ENCODE results near the gene TBC1D9B. TPM values are rescaled to one million over a fixed set of nuclear protein-coding genes. Genes with fewer than 3 reads are reported as not detected.

TBC1D9B gene
- total and polyA plus RNA-seq, 8 donors: 42.1 to 87.2 (median 54.9) TPM

- TF ChIP-seq CTCF (IDR thresholded peaks at IDR 0.05): no peak
- H3K4me1 ChIP-seq: no peaks in the 10 kb centered on the region
- no peaks in the 10 kb centered on the region for H3K9me3 ChIP-seq
- DNase-seq (peak in 1 of 6 donors; percentile 34), ATAC-seq (no peak), FAIRE-seq (no peak)
- H3K36me3 ChIP-seq: peaks cover 3 to 42% (median 12%) of the 10 kb centered on the region in 3 donors
- no peak overlapping the region for H3K27ac ChIP-seq
- WGBS, 2 donors: 90 to 93% methylated on average over 5 of the region's 5 CpGs
- intact Hi-C loops (cut with DNase I): no loop called here
- no peak overlapping the region for H3K4me3 ChIP-seq
- H3K27me3 ChIP-seq: no peaks in the 10 kb centered on the region
Measured at GRCh38 chr5:179869101-179869500, 38.6 kb downstream of the TBC1D9B start.

- no peak for TF ChIP-seq CTCF (IDR thresholded peaks at IDR 0.05)
- Histone ChIP-seq H3K4me3 (no peak overlapping the region), H3K27ac (no peak overlapping the region), H3K9me3 (no peaks in the 10 kb centered on the region), H3K4me1 (no peaks in the 10 kb centered on the region), H3K36me3 (peaks cover 0 to 45% (median 12%) of the 10 kb centered on the region in 3 donors), H3K27me3 (no peaks in the 10 kb centered on the region)
- WGBS, 2 donors: 97 to 98% methylated on average over 14 of the region's 14 CpGs
- no peak for ATAC-seq
- FAIRE-seq: no peak
- intact Hi-C loops (cut with DNase I): no loop called here
- peak in 1 of 6 donors; percentile 55 for DNase-seq
Measured at GRCh38 chr5:179868541-179868940, 39.2 kb downstream of the TBC1D9B start.

- Histone ChIP-seq H3K4me1 (no peaks in the 10 kb centered on the region), H3K27me3 (no peaks in the 10 kb centered on the region), H3K36me3 (peaks cover 0 to 47% (median 11%) of the 10 kb centered on the region in 3 donors), H3K4me3 (no peak overlapping the region), H3K27ac (no peak overlapping the region), H3K9me3 (no peaks in the 10 kb centered on the region)
- FAIRE-seq (no peak), ATAC-seq (no peak), DNase-seq (peak in 1 of 6 donors; percentile 56)
- TF ChIP-seq CTCF (IDR thresholded peaks at IDR 0.05): no peak
- intact Hi-C loops (cut with DNase I): no loop called here
- 92 to 95% methylated on average over 11 of the region's 11 CpGs for WGBS, 2 donors
Measured at GRCh38 chr5:179867476-179867875, 40.2 kb downstream of the TBC1D9B start.

- H3K36me3 ChIP-seq: peaks cover 0 to 44% (median 11%) of the 10 kb centered on the region in 3 donors
- H3K27ac ChIP-seq: no peak overlapping the region
- H3K4me1 ChIP-seq: no peaks in the 10 kb centered on the region
- peak in 1 of 6 donors; percentile 32 for DNase-seq
- no peak for TF ChIP-seq CTCF (IDR thresholded peaks at IDR 0.05)
- intact Hi-C loops (cut with DNase I): no loop called here
- no peak for ATAC-seq
- 90 to 93% methylated on average over 6 of the region's 6 CpGs for WGBS, 2 donors
- no peak for FAIRE-seq
- no peaks in the 10 kb centered on the region for H3K27me3 ChIP-seq
- H3K9me3 ChIP-seq: no peaks in the 10 kb centered on the region
- H3K4me3 ChIP-seq: no peak overlapping the region
Measured at GRCh38 chr5:179867079-179867465, 40.6 kb downstream of the TBC1D9B start.

- FAIRE-seq: no peak
- H3K9me3 ChIP-seq: no peaks in the 10 kb centered on the region
- H3K27ac ChIP-seq: no peak overlapping the region
- no peak for TF ChIP-seq CTCF (IDR thresholded peaks at IDR 0.05)
- DNase-seq: peak in 1 of 6 donors; percentile 45
- H3K4me3 ChIP-seq: no peak overlapping the region
- peaks cover 0 to 44% (median 11%) of the 10 kb centered on the region in 3 donors for H3K36me3 ChIP-seq
- H3K4me1 ChIP-seq: no peaks in the 10 kb centered on the region
- no peaks in the 10 kb centered on the region for H3K27me3 ChIP-seq
- 81 to 83% methylated on average over 21 of the region's 21 CpGs for WGBS, 2 donors
- intact Hi-C loops (cut with DNase I): no loop called here
- peak in 1 of 4 donors; percentile 20 for ATAC-seq
Measured at GRCh38 chr5:179866241-179867078, 41.2 kb downstream of the TBC1D9B start.

All from pancreas (tissue), 10 donors.